Astrocyte of the cerebellum (primary cell): ENCODE data around the gene KRTAP10-9.
"Not testable (repeated sequence)": the region's sequence is repeated elsewhere in the genome, so short reads cannot be mapped to it uniquely, and the experiment has no call there.

Source experiments
- DNase-seq: peaks from one replicate; pipeline ENCODE4 v3.0.0-alpha.2; 2011; ENCODE audit warnings: low read depth
- H3K4me3 ChIP-seq: 2 replicates; pipeline ENCODE4 v1.5.1; 2011; ENCODE audit warnings: mild to moderate bottlenecking, low read depth, low read length, moderate library complexity
- in situ Hi-C: cut with HindIII; loops from 2 replicates; pipeline ENCODE4 v1.10.0; 2017; ENCODE audit warnings: low sequenced_read_pairs
- TF ChIP-seq, protein P1 (sequence below): IDR thresholded peaks from 2 replicates; pipeline ENCODE4 v1.5.1; 2012; ENCODE audit warnings: low read length, low read depth, moderate library complexity, mild to moderate bottlenecking; ENCODE audit errors: missing control alignments

Gene KRTAP10-9

DNA sequence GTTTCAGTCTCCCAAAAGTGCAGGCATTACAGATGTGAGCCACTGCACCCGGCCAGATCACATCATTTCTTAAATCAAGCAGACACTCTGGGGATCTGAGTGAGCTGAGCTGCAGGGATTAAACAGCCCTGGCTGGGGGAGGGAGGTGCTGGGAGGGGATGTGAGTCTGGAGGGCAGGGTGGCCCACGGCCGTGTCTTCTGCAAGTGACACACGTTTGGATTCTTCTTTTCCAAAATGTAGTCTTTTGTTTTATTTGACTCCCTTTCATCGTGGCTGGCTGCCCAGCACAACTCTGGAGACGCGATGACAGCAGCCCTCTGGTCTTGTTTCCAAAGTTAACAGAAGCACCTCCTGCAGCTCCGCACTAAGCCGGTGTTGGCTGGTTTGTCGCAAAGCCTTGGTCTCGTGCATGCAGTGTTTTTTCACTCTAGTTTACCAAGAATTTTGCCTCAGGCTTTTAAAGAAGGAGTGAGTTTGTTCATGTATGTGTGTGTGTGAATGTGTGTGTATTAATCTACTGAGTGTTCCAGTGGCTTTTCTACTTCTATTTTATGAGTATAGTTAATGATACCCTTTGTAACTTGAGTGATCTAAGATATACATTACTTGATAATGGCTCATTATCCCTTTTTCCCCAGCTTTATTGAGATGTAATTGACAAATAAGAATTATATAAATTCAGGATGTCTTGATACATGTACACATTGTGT, 43.6 kb upstream of the KRTAP10-9 start:
- TF ChIP-seq, protein P1, sequence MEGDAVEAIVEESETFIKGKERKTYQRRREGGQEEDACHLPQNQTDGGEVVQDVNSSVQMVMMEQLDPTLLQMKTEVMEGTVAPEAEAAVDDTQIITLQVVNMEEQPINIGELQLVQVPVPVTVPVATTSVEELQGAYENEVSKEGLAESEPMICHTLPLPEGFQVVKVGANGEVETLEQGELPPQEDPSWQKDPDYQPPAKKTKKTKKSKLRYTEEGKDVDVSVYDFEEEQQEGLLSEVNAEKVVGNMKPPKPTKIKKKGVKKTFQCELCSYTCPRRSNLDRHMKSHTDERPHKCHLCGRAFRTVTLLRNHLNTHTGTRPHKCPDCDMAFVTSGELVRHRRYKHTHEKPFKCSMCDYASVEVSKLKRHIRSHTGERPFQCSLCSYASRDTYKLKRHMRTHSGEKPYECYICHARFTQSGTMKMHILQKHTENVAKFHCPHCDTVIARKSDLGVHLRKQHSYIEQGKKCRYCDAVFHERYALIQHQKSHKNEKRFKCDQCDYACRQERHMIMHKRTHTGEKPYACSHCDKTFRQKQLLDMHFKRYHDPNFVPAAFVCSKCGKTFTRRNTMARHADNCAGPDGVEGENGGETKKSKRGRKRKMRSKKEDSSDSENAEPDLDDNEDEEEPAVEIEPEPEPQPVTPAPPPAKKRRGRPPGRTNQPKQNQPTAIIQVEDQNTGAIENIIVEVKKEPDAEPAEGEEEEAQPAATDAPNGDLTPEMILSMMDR: no peak
- H3K4me3 ChIP-seq: no peak overlapping the region
- DNase-seq: no peak
- in situ Hi-C loops: no loop called here

DNA sequence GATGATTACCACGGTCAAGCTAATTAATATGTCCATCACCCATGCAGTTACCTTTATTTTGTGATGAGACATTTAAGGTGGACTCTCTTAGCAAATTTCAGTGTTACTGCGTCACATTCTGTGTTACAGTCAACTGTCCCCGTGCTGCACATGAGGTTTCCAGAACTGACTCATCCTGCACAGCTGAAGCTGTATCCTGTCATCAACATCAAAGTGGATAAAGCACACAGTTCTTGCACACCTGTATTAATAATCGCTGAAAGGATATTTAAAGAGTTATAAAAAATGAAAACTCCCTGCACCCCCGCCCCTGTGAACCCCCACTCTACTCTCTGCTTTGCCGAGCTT, 43.1 kb upstream of the KRTAP10-9 start:
- in situ Hi-C loops: no loop called here
- TF ChIP-seq, protein P1: no peak
- no peak for DNase-seq
- H3K4me3 ChIP-seq: no peak overlapping the region

DNA sequence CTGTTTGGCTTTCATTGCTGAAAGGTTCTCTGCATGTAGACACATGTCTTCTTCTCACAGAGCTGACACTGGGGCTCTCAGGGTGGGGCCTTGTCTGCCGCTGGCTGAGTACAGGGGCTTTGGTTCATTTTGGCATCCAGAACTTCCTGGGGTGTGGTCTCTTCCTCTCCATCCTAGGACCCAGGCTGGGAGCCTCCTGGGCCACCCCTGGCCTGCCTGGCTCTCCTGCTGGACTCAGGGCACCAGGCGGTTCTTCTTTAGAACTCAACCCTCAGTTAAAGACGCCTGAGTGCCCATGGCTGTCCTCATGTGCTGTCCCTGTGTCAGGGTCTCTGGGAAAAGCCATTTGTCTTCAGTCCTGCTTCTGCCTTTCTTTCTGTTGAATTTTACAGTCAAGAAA, 41.0 kb upstream of the KRTAP10-9 start:
- in situ Hi-C loops: no loop called here
- no peak for DNase-seq
- TF ChIP-seq, protein P1: no peak
- no peak overlapping the region for H3K4me3 ChIP-seq

DNA sequence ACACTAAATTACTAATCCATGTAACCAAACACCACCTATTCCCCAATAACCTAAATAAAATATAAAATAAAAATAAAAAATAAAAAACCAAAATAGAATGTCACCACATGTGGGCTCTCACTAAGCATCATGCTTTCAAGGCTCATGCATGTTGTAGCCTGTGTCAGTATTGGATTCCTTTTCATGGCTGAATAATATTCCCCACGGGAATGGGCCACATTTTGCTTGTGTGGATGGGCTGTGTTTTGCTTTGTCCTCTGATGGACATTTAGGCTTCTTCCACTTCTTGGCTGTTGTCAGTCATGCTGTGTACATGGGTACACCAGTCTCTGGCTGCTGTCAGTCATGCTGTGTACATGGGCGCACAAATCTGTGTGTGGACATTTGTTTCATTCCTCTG, 37.8 kb upstream of the KRTAP10-9 start:
- in situ Hi-C loops: no loop called here
- TF ChIP-seq, protein P1: no peak
- no peak for DNase-seq
- no peak overlapping the region for H3K4me3 ChIP-seq

DNA sequence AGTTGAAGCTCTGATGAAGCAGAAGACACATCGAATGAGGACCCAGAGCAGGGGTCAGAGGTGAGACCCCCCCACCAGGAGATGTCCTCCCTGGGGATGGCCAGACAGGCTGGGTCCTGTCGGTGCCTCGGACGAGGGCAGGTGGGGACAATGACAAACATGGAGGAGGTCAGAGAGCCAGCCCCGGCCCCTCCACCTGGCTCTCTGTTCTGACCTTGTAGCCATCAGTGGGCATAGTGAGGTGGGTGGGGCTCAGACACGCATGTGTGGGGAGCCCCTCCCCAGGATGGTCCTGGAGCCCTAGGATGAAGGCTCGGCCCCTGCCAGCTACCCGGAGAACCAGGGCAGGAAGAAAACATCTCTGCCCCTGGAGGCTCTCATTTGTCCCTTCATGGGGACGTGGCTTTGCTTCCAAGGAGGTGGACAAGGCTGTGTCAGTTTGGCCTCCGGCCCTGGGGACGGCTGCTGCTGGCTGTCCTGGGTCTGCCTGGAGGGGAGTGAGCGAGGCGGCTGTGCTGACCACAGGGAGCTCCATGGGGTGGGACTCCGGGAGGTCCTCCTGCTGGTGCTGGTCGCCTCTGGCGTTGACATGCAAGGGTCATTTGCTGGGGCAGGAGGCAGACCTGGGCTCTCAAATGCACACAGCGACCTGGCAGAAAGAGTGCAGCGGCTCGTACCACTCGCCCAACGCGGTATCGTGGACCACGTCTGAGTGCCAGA, 37.1 kb upstream of the KRTAP10-9 start:
- no peak overlapping the region for H3K4me3 ChIP-seq
- no peak for DNase-seq
- in situ Hi-C loops: no loop called here
- TF ChIP-seq, protein P1: no peak

DNA sequence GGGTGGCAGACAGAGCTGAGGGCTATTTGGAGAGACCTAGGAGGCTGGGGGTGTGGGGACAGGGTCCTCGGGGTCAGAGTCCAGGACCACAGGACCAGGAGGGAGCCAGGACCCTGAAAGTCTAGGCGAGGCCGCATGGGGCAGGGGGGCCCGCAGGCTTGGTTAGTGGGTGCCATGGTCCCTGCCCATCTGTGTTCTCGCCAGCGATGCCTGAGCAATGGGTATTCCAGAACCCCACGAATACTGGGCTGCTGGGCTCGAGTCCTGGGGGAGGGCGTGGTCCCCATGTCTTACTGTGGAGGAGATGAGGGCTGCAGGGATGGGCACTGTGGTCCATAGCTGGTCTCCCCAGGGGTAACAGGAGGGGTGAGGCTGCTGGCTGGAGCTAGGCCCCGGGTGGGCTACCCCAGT, 36.6 kb upstream of the KRTAP10-9 start:
- TF ChIP-seq, protein P1: no peak
- no peak for DNase-seq
- in situ Hi-C loops: no loop called here
- H3K4me3 ChIP-seq: no peak overlapping the region

DNA sequence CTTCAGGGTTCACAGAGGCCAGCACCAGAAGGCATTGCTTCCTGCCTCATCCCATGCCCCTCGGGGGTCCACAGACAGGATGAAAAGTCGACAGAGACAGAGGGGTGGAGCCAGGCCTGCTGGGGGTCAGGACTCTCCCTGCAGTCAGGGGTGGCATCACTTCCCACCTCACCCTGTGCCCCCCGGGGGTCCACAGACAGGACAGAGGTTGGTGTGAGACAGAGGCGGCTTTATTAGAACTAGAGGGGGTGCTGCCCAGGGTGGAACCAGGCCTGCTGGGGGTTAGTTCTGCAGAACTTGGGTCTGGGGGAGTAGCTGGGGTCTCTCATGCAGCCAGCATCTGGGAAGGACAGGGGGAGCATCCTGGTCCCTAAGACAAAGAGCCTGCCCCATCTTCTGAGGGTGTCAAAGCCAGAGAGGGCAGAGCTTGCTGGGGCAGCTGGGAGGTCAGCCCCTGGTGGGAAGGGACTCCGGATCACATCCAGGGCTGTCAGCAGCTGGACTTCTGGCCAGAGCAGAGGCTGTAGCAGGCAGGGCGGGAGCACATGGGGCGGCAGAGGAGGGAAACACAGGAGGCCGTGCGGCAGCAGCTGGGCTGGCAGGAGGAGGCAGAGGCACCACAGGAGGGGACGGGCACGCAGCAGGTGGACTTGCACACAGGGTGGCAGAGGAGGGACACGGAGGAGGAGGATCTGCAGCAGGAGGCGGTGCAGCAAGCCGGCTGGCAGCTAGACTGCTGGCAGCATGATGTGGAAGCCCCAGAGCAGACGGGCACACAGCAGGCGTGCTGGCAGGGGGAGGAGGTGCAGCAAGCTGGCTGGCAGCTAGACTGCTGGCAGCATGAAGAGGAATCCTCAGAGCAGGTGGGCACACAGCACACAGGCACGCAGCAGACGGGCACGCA, 35.7 kb upstream of the KRTAP10-9 start:
- H3K4me3 ChIP-seq, DNase-seq, in situ Hi-C loops: not testable (repeated sequence)

DNA sequence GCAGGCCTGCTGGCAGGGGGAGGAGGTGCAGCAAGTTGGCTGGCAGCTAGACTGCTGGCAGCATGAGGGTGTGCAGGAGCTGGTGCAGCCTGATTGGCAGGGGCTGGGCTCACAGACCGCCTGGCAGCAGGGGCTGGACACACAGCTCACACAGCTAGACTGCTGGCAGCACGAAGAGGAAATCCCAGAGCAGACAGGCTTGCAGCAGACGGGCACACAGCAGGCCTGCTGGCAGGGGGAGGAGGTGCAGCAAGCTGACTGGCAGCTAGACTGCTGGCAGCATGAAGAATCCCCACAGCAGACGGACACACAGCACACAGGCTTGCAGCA, 35.1 kb upstream of the KRTAP10-9 start:
- DNase-seq, H3K4me3 ChIP-seq, in situ Hi-C loops: not testable (repeated sequence)
